CD4-positive, alpha-beta T cell treated with Interleukin-2 at 100 ng/mL for 4 hours (primary cell): ENCODE results near the gene COMMD2.

Experiments
- DNase-seq: peaks from one replicate; pipeline ENCODE4 v3.0.0-alpha.2; 2020; ENCODE audit warnings: low spot score

COMMD2 gene

GRCh38 chr3:149702691-149703441 is 49.4 kb downstream of the COMMD2 start:
- DNase-seq, result no peak

GRCh38 chr3:149701977-149702350 is 50.3 kb downstream of the COMMD2 start:
- DNase-seq, result peak; percentile 21

- peak; percentile 11 for DNase-seq
Measured at GRCh38 chr3:149701206-149701976, 50.9 kb downstream of the COMMD2 start.
